ENCODE data around the gene KIRREL3. TPM values are rescaled to one million over a fixed set of nuclear protein-coding genes. Genes with fewer than 3 reads are reported as not detected.

The KIRREL3 gene
- total RNA-seq, 1 experiment from 2014 or later, result not detected

- no peak for DNase-seq (ENCODE audit: low spot score)
Measured at GRCh38 chr11:126871792-126872191, 128.8 kb downstream of the KIRREL3 start.

GRCh38 chr11:126870021-126870420 is 130.5 kb downstream of the KIRREL3 start:
- no peak for DNase-seq (ENCODE audit: low spot score)

GRCh38 chr11:126868741-126869140 is 131.8 kb downstream of the KIRREL3 start:
- DNase-seq (ENCODE audit: low spot score), result no peak

DNA sequence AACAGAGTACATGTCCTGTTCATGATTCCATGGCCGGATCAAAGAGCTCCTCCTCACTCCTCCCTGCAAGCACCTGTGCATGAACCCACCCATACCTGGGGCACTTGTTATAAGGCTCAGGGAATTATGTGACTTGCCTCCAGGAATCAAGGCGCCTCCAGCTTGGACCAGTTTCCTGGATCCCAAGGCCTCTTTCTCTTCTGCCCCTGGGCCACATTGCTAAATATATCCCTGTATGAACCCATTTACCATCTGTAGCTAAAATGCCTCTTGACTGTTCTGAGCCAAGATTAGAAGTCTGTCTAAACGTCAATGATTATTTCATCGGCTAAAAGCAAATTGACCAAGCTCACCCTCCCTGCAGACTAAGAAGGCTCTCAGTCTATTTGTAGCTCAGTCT is 135.6 kb downstream of the KIRREL3 start:
- DNase-seq (ENCODE audit: low spot score), result no peak

DNA sequence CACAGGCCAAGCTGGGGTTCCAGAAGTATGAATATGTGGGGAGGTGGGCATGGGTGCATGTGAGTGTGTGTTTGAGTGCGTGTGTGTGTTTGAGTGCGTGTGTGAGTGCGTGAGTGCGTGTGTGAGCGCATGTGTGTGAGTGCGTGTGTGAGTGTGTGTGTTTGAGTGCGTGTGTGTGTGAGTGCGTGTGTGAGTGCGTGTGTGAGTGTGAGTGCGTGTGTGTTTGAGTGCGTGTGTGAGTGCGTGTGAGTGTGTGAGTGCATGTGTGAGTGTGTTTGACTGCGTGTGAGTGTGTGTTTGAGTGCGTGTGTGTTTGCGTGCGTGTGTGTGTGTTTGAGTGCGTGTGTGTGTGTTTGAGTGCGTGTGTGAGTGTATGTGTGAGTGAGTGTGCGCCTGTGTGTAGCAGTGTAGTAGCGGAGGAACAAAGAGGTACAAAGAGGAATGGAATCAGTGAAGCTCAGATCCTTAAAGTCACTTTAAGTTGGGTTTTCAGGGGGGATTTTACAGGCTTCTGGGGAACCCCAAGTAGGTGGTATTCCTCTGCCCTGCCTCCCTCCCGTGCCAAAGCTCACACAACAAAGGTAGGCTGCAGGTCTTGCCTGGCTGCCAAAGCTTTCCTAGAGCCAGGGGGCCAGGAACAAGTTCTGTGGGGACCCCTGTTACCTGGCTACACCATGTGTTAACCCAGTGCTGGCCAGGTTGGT is 137.1 kb downstream of the KIRREL3 start:
- DNase-seq (ENCODE audit: low spot score), result no peak

- DNase-seq (ENCODE audit: low spot score), result no peak
Measured at GRCh38 chr11:126862664-126863243, 137.8 kb downstream of the KIRREL3 start.

GRCh38 chr11:126861796-126862459 is 138.6 kb downstream of the KIRREL3 start:
- no peak for DNase-seq (ENCODE audit: low spot score)

DNA sequence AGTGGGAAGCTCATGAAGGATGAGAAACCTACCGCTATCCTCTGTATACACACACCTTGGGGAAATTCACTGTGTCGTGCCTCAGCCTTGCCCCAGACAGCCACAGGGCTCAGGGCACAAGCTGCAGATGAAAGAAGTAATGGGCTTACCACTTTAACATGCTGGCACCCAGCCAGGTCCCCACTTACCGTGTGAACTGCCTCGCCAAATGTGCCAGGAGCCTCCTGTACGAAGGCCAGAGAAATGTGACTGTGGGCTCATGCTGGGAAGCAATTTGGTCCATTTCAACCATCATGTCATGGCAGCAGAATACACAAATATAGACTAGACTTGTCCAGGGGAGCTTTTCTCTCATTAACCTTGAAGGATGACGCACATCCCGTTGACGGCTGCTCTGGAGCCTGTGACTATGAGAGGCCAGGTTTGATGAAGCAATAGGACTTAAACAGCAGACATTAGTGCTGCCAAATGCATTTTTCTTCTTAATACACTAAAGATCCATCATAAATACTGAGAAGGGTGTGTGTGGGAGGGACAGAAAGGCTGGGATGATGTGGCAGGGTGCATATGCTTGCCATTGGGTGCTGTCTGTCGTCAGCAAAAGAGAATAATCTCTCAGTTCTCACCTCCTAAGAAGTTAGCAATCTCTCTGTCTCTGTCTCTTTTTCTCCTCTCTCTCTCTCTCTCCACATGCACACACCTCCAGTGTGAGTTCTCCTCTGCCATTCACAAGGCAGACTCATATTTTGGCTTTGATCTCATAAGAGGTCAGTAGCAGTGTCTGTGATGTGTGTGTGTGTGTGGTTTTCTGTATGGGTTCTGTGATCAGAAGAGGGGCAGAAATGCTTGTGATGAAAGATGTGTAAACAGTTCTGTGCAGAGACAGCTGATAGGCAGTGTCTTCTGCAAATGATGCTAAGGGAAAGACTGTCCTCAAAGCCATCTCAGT is 142.4 kb downstream of the KIRREL3 start:
- no peak for DNase-seq (ENCODE audit: low spot score)

- DNase-seq (ENCODE audit: low spot score), result no peak
Measured at GRCh38 chr11:126855536-126855935, 145.0 kb downstream of the KIRREL3 start.

- DNase-seq (ENCODE audit: low spot score), result no peak
Measured at GRCh38 chr11:126853732-126854131, 146.8 kb downstream of the KIRREL3 start.

- DNase-seq (ENCODE audit: low spot score), result no peak
Measured at GRCh38 chr11:126844789-126845188, 155.8 kb downstream of the KIRREL3 start.

- no peak for DNase-seq (ENCODE audit: low spot score)
Measured at GRCh38 chr11:126843096-126843495, 157.5 kb downstream of the KIRREL3 start.

GRCh38 chr11:126841999-126842398 is 158.6 kb downstream of the KIRREL3 start:
- no peak for DNase-seq (ENCODE audit: low spot score)

GRCh38 chr11:126840975-126841374 is 159.6 kb downstream of the KIRREL3 start:
- no peak for DNase-seq (ENCODE audit: low spot score)

DNA sequence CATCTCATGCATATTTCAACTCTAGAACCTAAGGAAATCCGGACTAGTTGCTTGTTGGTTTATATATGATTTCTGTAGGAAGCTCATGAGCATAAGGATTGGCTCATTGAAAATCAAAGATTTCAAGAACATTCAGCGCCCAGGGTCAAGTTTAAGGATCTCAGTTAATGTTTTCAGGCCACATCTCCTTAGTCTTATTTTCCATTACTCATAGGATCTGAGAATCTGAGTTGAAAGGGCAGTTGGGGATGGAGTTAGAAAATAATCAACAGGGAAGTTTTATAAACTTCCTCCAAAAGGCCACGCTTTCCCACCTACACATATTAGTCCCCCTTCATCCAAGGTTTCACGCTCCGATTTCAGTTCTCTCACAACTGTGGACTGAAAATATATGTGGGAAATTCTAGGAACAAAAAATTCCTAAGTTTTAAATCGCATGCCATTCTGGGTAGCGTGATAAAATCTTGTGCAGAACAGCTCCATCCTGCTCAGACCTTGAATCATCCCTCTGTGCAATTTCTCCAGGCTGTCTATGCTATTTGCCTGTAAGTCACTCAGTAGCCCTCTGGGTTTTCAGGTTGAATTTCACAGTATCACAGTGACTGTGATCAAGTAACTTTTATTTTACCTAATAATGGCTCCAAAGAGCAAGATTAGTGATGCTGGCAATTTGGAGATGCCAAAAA is 160.2 kb downstream of the KIRREL3 start:
- no peak for DNase-seq (ENCODE audit: low spot score)

DNA sequence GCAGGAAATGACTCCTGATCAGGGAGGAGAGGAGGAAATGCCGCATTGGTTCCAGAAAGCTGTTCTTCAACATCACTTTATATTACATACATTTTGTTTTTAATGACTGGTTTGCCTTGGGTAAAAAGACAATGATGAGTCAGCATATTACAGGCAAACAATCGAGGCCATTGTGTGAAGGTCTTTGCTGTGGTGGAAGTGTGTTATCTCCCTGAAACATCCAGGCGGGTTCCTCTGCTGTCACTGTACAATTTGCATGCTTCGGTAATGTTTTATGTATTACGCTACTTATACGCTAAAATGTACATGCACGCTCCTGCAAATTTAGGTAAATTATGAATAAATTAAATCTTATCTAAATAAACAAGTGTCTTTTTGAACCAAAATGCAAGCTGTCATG is 161.1 kb downstream of the KIRREL3 start:
- no peak for DNase-seq (ENCODE audit: low spot score)

GRCh38 chr11:126838779-126839178 is 161.8 kb downstream of the KIRREL3 start:
- no peak for DNase-seq (ENCODE audit: low spot score)

DNA sequence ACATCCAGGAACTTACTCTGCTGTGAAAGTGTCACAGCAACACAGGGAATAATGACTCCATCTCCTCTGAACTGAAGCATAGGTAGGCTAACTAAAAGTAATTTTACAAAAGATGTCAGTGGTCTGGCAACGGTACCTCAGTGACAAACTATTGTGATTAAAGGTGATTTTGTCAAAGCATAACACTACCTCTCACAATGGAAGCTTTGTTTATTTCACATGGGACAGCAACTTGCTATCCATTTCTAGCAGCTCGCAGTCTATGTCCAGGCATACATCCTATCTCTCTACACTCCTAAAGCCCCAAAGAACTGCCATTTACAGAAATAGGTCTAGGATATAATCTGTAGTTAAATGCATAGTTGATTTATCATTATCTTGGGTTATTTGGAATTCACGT is 163.0 kb downstream of the KIRREL3 start:
- DNase-seq (ENCODE audit: low spot score), result no peak

DNA sequence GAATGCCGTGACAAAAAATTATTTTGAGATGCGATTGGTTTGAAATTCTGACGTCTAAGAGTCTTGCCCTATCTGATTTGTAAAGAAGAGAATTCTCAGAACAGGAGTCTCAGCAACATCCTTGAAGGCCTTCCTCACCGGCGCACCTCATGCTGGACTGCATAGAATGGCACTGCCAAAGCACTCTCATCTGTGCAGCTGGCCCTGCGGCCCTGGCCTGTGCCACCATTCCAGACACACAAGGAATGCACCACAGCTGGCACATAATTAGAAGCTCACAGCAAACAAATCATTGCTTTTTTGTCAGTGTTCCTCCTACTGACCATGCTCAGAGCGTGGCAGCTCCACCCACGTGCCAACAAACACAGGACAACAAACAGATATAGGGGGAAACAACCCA is 166.0 kb downstream of the KIRREL3 start:
- peak; percentile 29 for DNase-seq (ENCODE audit: low spot score)

DNA sequence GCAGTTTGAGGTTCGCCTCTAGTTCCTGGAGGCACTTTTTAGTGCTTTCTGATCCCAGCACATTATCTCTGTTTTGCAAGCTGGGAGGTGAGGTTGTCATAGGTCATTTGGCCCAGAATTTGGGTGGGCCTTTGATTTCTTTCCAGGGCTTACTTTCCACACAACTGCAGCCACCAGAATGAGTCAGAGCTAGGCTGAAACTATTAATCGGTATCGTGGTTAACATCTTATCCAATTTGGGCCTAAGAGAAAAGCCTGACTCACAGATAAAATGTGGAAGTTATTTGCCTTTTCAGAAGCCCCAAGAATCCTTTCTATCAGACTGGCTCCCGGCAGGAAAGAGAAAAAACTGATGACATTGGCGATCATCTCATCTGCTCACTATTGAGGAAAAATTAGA is 166.4 kb downstream of the KIRREL3 start:
- DNase-seq (ENCODE audit: low spot score), result peak; percentile 71

DNA sequence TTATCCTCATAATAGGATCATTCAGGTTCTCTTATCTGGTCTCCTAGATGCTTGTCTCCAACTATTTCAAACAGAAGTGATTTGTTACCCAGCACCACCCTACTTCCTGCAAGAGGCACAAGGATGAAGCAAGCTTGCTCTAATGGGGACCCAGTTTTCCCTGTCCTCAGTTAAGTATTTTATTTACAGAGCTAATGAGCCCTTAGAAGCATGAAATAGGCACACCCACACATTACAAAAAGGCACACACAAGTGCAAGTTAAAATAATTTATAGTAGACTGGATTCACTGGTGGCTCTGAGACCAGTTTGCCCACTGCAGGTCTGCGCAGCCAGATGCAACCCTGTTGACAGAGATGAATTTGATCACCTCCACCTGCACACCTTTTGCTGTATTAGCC is 167.5 kb downstream of the KIRREL3 start:
- no peak for DNase-seq (ENCODE audit: low spot score)
